Nephron progenitor cell (in vitro differentiated cells): ENCODE measurements around the gene SPAG6.
"Not testable (repeated sequence)": the region's sequence is repeated elsewhere in the genome, so short reads cannot be mapped to it uniquely, and the experiment has no call there.

ENCODE experiments used
- DNase-seq: peaks from one replicate; pipeline ENCODE4 v3.0.0; 2021
- H3K27ac Mint-ChIP-seq: 2 replicates; pipeline ENCODE4 v1.8.0; 2021; ENCODE audit warnings: mild to moderate bottlenecking, moderate library complexity, mixed read lengths
- H3K27me3 Mint-ChIP-seq: 2 replicates; pipeline ENCODE4 v1.8.0; 2021; ENCODE audit warnings: mild to moderate bottlenecking, low read depth, mixed read lengths; ENCODE audit not compliant: poor library complexity
- H3K36me3 Mint-ChIP-seq: 2 replicates; pipeline ENCODE4 v1.8.0; 2021; ENCODE audit warnings: low read depth, mixed read lengths
- H3K4me1 Mint-ChIP-seq: 2 replicates; pipeline ENCODE4 v1.8.0; 2021; ENCODE audit warnings: mixed read lengths
- H3K4me3 Mint-ChIP-seq: 2 replicates; pipeline ENCODE4 v1.8.0; 2021; ENCODE audit warnings: mild to moderate bottlenecking, moderate library complexity, mixed read lengths
- H3K9me3 Mint-ChIP-seq: 2 replicates; pipeline ENCODE4 v1.8.0; 2021; ENCODE audit warnings: mild to moderate bottlenecking, moderate library complexity, mixed read lengths
- TF ChIP-seq, protein P1 (sequence below): fragments of 200-600 bp; sonication (generic); IDR thresholded peaks from 2 replicates; pipeline ENCODE4 v1.5.0; 2021; ENCODE audit warnings: antibody characterized with exemption

SPAG6 gene

GRCh38 chr10:22379059-22379458 lies 33.8 kb downstream of the SPAG6 start:
- TF ChIP-seq, protein P1, sequence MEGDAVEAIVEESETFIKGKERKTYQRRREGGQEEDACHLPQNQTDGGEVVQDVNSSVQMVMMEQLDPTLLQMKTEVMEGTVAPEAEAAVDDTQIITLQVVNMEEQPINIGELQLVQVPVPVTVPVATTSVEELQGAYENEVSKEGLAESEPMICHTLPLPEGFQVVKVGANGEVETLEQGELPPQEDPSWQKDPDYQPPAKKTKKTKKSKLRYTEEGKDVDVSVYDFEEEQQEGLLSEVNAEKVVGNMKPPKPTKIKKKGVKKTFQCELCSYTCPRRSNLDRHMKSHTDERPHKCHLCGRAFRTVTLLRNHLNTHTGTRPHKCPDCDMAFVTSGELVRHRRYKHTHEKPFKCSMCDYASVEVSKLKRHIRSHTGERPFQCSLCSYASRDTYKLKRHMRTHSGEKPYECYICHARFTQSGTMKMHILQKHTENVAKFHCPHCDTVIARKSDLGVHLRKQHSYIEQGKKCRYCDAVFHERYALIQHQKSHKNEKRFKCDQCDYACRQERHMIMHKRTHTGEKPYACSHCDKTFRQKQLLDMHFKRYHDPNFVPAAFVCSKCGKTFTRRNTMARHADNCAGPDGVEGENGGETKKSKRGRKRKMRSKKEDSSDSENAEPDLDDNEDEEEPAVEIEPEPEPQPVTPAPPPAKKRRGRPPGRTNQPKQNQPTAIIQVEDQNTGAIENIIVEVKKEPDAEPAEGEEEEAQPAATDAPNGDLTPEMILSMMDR = no peak
- H3K4me3 Mint-ChIP-seq = no peak overlapping the region
- DNase-seq = no peak
- H3K9me3 Mint-ChIP-seq = no peaks in the 10 kb centered on the region
- no peaks in the 10 kb centered on the region for H3K36me3 Mint-ChIP-seq
- H3K27me3 Mint-ChIP-seq = no peaks in the 10 kb centered on the region
- H3K4me1 Mint-ChIP-seq = peaks cover 25% of the 10 kb centered on the region
- H3K27ac Mint-ChIP-seq = no peak overlapping the region

- H3K9me3 Mint-ChIP-seq = no peaks in the 10 kb centered on the region
- no peak overlapping the region for H3K4me3 Mint-ChIP-seq
- no peak for DNase-seq
- TF ChIP-seq, protein P1 = no peak
- peaks cover 34% of the 10 kb centered on the region for H3K4me1 Mint-ChIP-seq
- no peaks in the 10 kb centered on the region for H3K27me3 Mint-ChIP-seq
- peak overlapping the region; percentile 84 for H3K27ac Mint-ChIP-seq
- H3K36me3 Mint-ChIP-seq = no peaks in the 10 kb centered on the region
These were observed 36.0 kb downstream of the SPAG6 start for GRCh38 chr10:22381262-22381661.

GRCh38 chr10:22386503-22386902 lies 41.2 kb downstream of the SPAG6 start:
- no peaks in the 10 kb centered on the region for H3K27me3 Mint-ChIP-seq

DNA sequence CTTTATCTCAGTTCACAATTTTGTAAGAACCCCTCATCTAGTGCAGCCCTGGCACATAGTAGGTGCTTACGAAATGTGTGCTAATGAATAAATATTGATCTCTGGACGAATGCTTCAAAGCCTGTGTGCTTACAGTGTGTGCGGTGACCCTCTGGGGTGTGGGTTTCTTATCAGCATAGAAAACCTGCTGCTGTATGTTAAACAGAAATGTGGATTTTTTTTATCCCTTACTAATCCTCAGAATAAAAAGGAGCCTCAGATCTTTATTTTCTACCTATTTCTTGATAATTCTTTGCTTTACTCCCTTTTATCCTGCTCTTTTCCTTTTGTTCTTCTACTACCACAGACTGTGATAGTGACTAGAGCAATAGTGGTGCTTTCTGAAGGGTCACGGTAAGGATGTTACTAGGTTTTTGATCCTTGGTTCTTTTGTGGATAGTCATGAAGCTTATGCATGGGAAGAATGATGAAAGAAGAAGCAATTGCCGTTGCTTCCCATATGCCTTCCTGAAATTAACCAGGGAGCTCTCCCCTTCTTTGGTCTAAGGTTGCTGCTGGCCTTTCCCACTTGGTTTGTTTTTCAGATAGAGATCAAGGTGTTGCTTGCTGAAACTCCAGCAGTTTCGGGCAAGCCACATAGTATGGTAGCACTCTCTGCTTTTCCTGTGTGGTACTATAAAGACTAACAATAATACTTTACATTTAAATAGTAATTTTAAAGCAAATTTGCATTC lies 44.7 kb downstream of the SPAG6 start:
- TF ChIP-seq, protein P1 = no peak
- DNase-seq = no peak
- Mint-ChIP-seq H3K27ac (no peak overlapping the region), H3K36me3 (no peaks in the 10 kb centered on the region), H3K4me1 (peaks cover 53% of the 10 kb centered on the region), H3K4me3 (no peak overlapping the region), H3K27me3 (peaks cover 4% of the 10 kb centered on the region), H3K9me3 (no peaks in the 10 kb centered on the region)

More at GRCh38 chr10:22386503-22386902, 41.2 kb downstream of the SPAG6 start:
- Mint-ChIP-seq H3K9me3 (no peaks in the 10 kb centered on the region), H3K27ac (no peak overlapping the region), H3K4me1 (peaks cover 45% of the 10 kb centered on the region), H3K36me3 (no peaks in the 10 kb centered on the region), H3K4me3 (no peak overlapping the region)
- peak; percentile 21 for DNase-seq
- TF ChIP-seq, protein P1 = no peak

DNA sequence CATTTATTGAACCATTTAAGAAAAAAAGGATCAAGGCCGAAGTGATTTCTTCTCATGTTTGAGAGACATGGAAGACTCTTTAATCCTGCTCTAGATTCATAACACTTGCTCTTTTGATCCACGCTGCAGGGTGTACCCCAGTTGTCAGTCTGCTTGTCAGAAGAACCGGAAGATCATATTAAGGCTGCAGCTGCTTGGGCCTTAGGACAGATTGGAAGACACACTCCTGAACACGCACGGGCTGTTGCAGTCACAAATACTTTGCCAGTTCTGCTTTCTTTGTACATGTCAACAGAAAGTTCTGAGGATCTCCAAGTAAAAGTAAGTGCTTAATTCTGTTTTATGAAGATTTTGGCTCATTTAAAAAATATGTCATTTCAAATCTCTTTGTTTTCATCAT lies 46.3 kb downstream of the SPAG6 start:
- no peaks in the 10 kb centered on the region for H3K9me3 Mint-ChIP-seq

GRCh38 chr10:22396195-22396594 lies 50.9 kb downstream of the SPAG6 start:
- not testable (repeated sequence) for H3K36me3 Mint-ChIP-seq, H3K4me3 Mint-ChIP-seq, H3K27ac Mint-ChIP-seq, H3K27me3 Mint-ChIP-seq, H3K9me3 Mint-ChIP-seq, DNase-seq
- H3K4me1 Mint-ChIP-seq = peaks cover 24% of the 10 kb centered on the region

More for the DNA sequence above, 46.3 kb downstream of the SPAG6 start:
- H3K27me3 Mint-ChIP-seq = peaks cover 4% of the 10 kb centered on the region
- H3K4me1 Mint-ChIP-seq = peaks cover 45% of the 10 kb centered on the region
- DNase-seq = no peak
- no peaks in the 10 kb centered on the region for H3K36me3 Mint-ChIP-seq
- no peak overlapping the region for H3K27ac Mint-ChIP-seq
- H3K4me3 Mint-ChIP-seq = no peak overlapping the region
- TF ChIP-seq, protein P1 = no peak

GRCh38 chr10:22406916-22407315 lies 61.6 kb downstream of the SPAG6 start:
- peaks cover 35% of the 10 kb centered on the region for H3K9me3 Mint-ChIP-seq
- H3K4me3 Mint-ChIP-seq, H3K27me3 Mint-ChIP-seq, DNase-seq, H3K4me1 Mint-ChIP-seq, H3K27ac Mint-ChIP-seq: not testable (repeated sequence)
- H3K36me3 Mint-ChIP-seq = peaks cover 20% of the 10 kb centered on the region
